GM19397 (cell line): ENCODE results near the gene PLET1.
"Not testable (repeated sequence)": the region's sequence is repeated elsewhere in the genome, so short reads cannot be mapped to it uniquely, and the experiment has no call there.

ENCODE experiments used
- ATAC-seq: cut with Tn5 transposase; IDR thresholded peaks from one replicate; pipeline ENCODE4 v1.9.1; 2021; ENCODE audit warnings: mild to moderate bottlenecking, moderate library complexity; ENCODE audit not compliant: unreplicated experiment

PLET1 gene

GRCh38 chr11:112216561-112217105, 44.0 kb downstream of the PLET1 start:
- ATAC-seq: no peak

- ATAC-seq: no peak
These were observed 45.0 kb downstream of the PLET1 start for GRCh38 chr11:112215621-112216020.

DNA sequence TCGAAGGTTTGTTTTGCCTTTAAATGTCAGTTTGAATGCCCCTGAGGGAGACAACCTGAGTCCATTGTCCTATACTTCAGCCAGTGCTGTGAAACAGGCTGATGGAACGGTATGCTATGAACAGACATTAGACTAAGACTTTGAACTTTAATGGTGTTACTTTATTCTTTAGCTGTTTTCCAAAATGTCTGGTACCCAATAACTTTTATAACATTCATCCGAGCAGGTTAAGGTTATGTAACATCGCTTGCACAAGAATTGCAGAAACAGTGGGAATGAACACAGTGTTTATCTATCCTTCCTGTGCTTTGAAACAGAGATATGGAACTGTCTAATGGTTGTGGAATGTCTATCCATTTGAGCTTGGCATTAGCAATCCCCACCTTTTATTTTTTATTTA, 46.9 kb downstream of the PLET1 start:
- ATAC-seq: no peak

DNA sequence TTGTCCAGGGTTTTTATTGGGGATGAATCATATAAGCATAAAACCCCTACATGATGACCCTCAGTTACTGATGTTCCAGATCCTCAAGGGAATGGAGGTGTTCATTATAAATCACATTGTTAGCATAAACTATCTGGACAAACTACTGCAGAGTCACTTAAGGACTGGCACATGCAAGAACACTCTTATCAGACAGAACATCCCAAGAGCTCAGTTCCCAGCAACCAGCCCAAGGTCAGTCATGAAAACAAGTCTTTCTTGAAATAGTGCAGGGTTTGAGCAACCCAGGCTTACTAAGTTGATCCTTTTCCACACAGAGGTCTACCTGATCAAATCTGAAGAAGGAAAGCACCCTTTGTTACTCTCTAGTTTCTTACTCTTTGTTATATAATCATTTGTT, 48.0 kb downstream of the PLET1 start:
- ATAC-seq: no peak

- no peak for ATAC-seq
These were observed 48.4 kb downstream of the PLET1 start for GRCh38 chr11:112212290-112212689.

DNA sequence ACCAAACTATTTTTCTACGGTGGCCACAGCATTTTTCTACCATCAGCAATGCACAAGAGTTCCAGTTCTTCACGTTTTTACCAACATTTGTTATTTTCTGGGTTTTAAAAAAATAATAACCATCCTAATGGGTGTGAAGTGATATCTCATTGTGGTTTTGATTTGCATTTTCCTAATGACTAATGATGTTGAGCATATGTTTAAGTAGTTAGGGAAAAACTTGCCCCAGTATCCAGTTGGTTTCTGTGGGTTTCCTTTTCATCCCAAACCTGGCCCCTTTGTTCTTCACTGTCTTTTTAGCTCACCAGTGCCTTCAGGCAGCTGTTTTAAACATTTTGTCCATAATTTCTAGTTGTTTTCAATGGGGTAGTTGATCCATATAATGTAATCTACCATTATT, 49.1 kb downstream of the PLET1 start:
- ATAC-seq: no peak

- ATAC-seq: no peak
These were observed 49.8 kb downstream of the PLET1 start for GRCh38 chr11:112210890-112211289.

DNA sequence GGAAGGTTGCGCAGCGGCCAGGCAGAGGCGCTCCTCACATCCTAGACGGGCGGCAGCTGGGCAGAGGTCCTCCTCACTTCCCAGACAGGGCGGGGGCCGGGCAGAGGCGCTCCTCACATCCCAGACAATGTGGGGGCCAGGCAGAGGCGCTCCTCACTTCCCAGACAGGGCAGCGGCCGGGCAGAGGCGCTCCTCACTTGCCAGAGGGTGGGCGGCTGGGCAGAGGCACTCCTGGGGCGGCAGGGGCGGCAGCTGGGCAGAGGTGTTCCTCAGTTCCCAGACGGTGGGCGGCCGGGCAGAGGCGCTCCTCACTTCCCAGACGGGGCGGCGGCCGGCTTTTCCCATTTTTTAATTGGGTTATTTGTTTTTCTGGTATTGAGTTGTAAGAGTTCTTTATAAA, 54.6 kb downstream of the PLET1 start:
- no peak for ATAC-seq

DNA sequence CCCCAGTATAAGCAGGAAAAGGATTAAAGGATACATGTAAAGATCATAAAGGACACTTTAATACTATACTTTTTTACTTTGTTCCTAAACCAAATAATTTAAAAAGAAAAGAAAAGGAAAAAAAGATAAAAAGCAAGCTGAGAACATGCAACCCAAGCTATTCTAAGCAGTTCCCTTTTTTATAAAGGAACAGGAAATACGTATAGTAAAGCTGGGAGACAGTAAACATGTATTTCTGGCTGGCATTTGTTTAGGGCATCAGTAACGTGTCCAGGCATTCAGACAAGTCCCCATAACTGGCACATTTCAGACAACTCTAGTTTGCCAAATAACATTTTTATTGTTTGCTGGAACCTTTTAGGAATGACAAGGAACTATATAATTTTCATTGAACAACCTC, 60.4 kb downstream of the PLET1 start:
- no peak for ATAC-seq

GRCh38 chr11:112199101-112199500, 61.6 kb downstream of the PLET1 start:
- ATAC-seq: not testable (repeated sequence)
